ENCODE data around the gene TMEM14B.

GRCh38 chr6:10747251-10747972 is at the start of gene TMEM14B:
- TF ChIP-seq MAX (IDR thresholded peaks at IDR 0.05) (peak; percentile 72), RAD21 (IDR thresholded peaks at IDR 0.05) (peak; percentile 34 to 46), TAF1 (conservative IDR thresholded peaks at IDR 0.05) (peak; percentile 71), CTCF (IDR thresholded peaks at IDR 0.05; ENCODE audit: low read depth, low read length, missing input control) (no peak), REST (IDR thresholded peaks at IDR 0.05) (peak; percentile 58), SP1 (IDR thresholded peaks at IDR 0.05) (peak; percentile 93), GABPA (IDR thresholded peaks at IDR 0.05 in 1 of 2, conservative IDR thresholded peaks at IDR 0.05 in 1 of 2) (peak; percentile 36 to 87), ATF3 (IDR thresholded peaks at IDR 0.05) (peak; percentile 64), YY1 (IDR thresholded peaks at IDR 0.05) (peak; percentile 85), JUND (IDR thresholded peaks at IDR 0.05) (peak in 1 of 2 donors; percentile 39), FOXA1 (IDR thresholded peaks at IDR 0.05) (no peak), EGR1 (IDR thresholded peaks at IDR 0.05; ENCODE audit: low read depth in 2 of 2) (peak; percentile 85 to 89)
